VCaP (cell line): ENCODE data around the gene CMBL.

ENCODE experiments used
- H3K27ac ChIP-seq: fragments of 450-650 bp; 2 replicates; pipeline ENCODE4 v1.5.1; 2017
- CTCF ChIP-seq: fragments of 450-650 bp; conservative IDR thresholded peaks from 2 replicates; pipeline ENCODE4 v1.5.1; 2017; ENCODE audit warnings: mild to moderate bottlenecking, moderate library complexity

CMBL gene

GRCh38 chr5:10307206-10308148 is at the start of gene CMBL:
CMBL (minus strand) TSS chr5:10307902; CDS start chr5:10290762, 17,140 bp downstream.
- TF ChIP-seq CTCF, result no peak
- H3K27ac ChIP-seq, result peak within 1 kb of the TSS; percentile 99

GRCh38 chr5:10355071-10355889 is 47.6 kb upstream of the CMBL start:
- TF ChIP-seq CTCF, result no peak
- peak overlapping the region; percentile 100 for H3K27ac ChIP-seq

- TF ChIP-seq CTCF, result no peak
- peak overlapping the region; percentile 100 for H3K27ac ChIP-seq
These were observed 46.6 kb upstream of the CMBL start for GRCh38 chr5:10354048-10354872.

GRCh38 chr5:10353241-10354047 is 45.7 kb upstream of the CMBL start, which contains the start of gene MARCHF6:
MARCHF6 (plus strand) TSS chr5:10353695; CDS start chr5:10353899, 204 bp downstream.
- TF ChIP-seq CTCF, result no peak
- peak within 1 kb of the TSS; percentile 100 for H3K27ac ChIP-seq

- H3K27ac ChIP-seq, result peak overlapping the region; percentile 100
- no peak for TF ChIP-seq CTCF
These were observed 44.9 kb upstream of the CMBL start for GRCh38 chr5:10352430-10353240.

- peak overlapping the region; percentile 100 for H3K27ac ChIP-seq
- no peak for TF ChIP-seq CTCF
These were observed 44.2 kb upstream of the CMBL start for GRCh38 chr5:10351919-10352318.
